Panc1 (cell line): ENCODE measurements around the gene TOR1AIP2. TPM values are rescaled to one million over a fixed set of nuclear protein-coding genes. Genes with fewer than 3 reads are reported as not detected.

Experiments used
- ATAC-seq: fragments of 200-7000 bp; cut with Tn5 transposase; 2 replicates; pipeline ENCODE4 v1.9.1; 2020; ENCODE audit warnings: mild to moderate bottlenecking, moderate library complexity
- BruUV-seq: library from RNA; stranded (reverse); fragments of 400-500 nt; replicated peaks from 2 replicates; lab custom pipeline; 2021; lab: Mats Ljungman, UMichigan
- CTCF ChIA-PET: fragments of 300-600 bp; sonication (Branson Sonifier 250); formaldehyde crosslinking; loops from one replicate; lab custom pipeline; 2022; ENCODE audit warnings: antibody characterized with exemption; lab: Charles Lee
- POLR2A ChIA-PET: fragments of 300-600 bp; sonication (Branson Sonifier 250); formaldehyde crosslinking; loops from one replicate; lab custom pipeline; 2022; ENCODE audit warnings: antibody characterized with exemption; lab: Charles Lee
- DNase-seq: peaks from one replicate; pipeline ENCODE4 v3.0.0-alpha.2; 2010; ENCODE audit warnings: low read depth, low spot score
- H3K27ac ChIP-seq: 2 replicates; pipeline ENCODE4 v1.5.1; 2011; ENCODE audit warnings: mild to moderate bottlenecking, low read length, inconsistent platforms
- H3K27me3 ChIP-seq: fragments of 200-500 bp; sonication (Bioruptor generic); 2 replicates; pipeline ENCODE4 v1.6.0; 2014; ENCODE audit warnings: low read length, inconsistent platforms; ENCODE audit not compliant: control insufficient read depth, insufficient read depth
- H3K36me3 ChIP-seq: fragments of 200-500 bp; sonication (Bioruptor generic); 2 replicates; pipeline ENCODE4 v1.5.1; 2014; ENCODE audit warnings: inconsistent platforms, mild to moderate bottlenecking, low read length, moderate library complexity; ENCODE audit not compliant: control insufficient read depth, insufficient read depth
- H3K4me1 ChIP-seq: 2 replicates; pipeline ENCODE4 v1.5.1; 2011; ENCODE audit warnings: inconsistent platforms, mild to moderate bottlenecking, low read length, moderate library complexity; ENCODE audit not compliant: control insufficient read depth, insufficient read depth
- H3K4me3 ChIP-seq, 2 experiments: 2 replicates each; pipeline ENCODE4 v1.5.1; 2011 to 2012; ENCODE audit warnings: low read depth in 2 of 2, low read length in 2 of 2, mild to moderate bottlenecking in 2 of 2, inconsistent platforms in 1 of 2, moderate library complexity in 1 of 2
- H3K9me3 ChIP-seq: fragments of 200-500 bp; sonication (Bioruptor generic); 2 replicates; pipeline ENCODE4 v1.5.1; 2014; ENCODE audit warnings: low read depth, mild to moderate bottlenecking, inconsistent platforms, low read length, moderate library complexity; ENCODE audit not compliant: control insufficient read depth, insufficient read depth
- POLR2AphosphoS5 ChIP-seq: IDR thresholded peaks from 2 replicates; pipeline ENCODE4 v1.6.1; 2012; ENCODE audit warnings: mild to moderate bottlenecking, low read depth, low read length, moderate library complexity
- TCF7L2 ChIP-seq: IDR thresholded peaks from 2 replicates; pipeline ENCODE4 v1.6.1; 2011; ENCODE audit warnings: mild to moderate bottlenecking, low read depth, low read length, inconsistent platforms
- in situ Hi-C: cut with HindIII; loops from 2 replicates; pipeline ENCODE4 v1.10.0; 2016; ENCODE audit warnings: low sequenced_read_pairs, low pct_unique_long_range_greater_than_20kb
- intact Hi-C: fragments of 100-400 bp; cut with micrococcal nuclease; formaldehyde crosslinking; loops from one replicate; pipeline ENCODE4 v1.10.0; 2022; ENCODE audit not compliant: unreplicated experiment
- total RNA-seq: library from RNA; stranded (reverse); gene quantifications from one replicate; pipeline ENCODE4 v1.2.1, GENCODE V29; 2021; ENCODE audit not compliant: unreplicated experiment
- TF ChIP-seq, protein P1 (sequence below): fragments of 450-650 bp; IDR thresholded peaks from 2 replicates; pipeline ENCODE4 v1.5.1; 2017; ENCODE audit warnings: mild to moderate bottlenecking
- TF ChIP-seq, protein P2 (sequence below), 2 experiments: IDR thresholded peaks; 2 replicates each; pipeline ENCODE4 v1.6.1; 2011 to 2012; ENCODE audit warnings: low read depth in 2 of 2, control low read depth in 1 of 2, low read length in 1 of 2, mild to moderate bottlenecking in 1 of 2, moderate library complexity in 1 of 2; ENCODE audit not compliant: insufficient read depth in 1 of 2

Gene TOR1AIP2
- total RNA-seq, 1 experiment from 2014 or later = 94.9 TPM

DNA sequence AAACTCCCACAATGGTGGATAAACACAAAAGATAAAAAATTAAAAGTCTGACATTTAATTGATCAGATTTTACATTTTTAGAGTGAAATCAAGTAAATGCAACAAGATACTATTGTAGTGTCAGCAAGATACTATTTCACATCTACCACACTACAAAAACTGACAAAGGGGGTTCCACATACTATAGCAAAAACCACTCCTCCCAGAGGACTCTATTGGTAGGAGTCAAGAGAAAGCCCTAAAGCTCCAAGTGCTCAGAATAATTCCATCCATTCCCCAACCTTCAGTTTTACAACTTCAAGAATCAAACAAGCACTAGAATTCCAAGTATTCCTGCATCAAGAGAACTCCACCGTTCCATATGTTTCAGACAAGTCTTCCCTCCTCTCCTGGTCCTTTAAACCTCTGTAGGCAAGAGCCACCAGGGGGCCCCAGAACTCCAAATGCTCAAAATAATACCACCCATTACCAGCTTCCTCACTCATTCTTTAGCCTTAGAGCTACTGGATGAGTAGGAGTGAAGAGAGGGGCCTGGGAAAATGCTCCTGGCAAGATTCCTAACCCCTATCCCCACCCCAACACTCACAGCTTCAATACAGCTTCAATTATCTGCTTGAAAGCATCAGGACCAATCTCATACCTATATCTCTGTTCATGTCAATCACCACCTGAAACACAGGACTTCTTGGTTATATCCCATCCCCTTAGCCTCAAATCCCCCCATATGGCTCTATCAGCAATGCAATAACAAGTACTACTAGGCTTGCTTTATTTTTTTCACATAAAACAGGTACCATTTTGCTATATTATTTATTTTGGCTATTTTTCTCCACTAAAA lies 9.9 kb downstream of the TOR1AIP2 start:
- Histone ChIP-seq H3K4me3 (no peak overlapping the region), H3K27ac (no peak overlapping the region), H3K36me3 (peaks cover 31% of the 10 kb centered on the region), H3K27me3 (no peaks in the 10 kb centered on the region), H3K9me3 (no peaks in the 10 kb centered on the region), H3K4me1 (no peaks in the 10 kb centered on the region)
- ChIA-PET CTCF (no interaction called here), POLR2A (no interaction called here)
- TF ChIP-seq POLR2AphosphoS5 = no peak
- TF ChIP-seq, protein P1, sequence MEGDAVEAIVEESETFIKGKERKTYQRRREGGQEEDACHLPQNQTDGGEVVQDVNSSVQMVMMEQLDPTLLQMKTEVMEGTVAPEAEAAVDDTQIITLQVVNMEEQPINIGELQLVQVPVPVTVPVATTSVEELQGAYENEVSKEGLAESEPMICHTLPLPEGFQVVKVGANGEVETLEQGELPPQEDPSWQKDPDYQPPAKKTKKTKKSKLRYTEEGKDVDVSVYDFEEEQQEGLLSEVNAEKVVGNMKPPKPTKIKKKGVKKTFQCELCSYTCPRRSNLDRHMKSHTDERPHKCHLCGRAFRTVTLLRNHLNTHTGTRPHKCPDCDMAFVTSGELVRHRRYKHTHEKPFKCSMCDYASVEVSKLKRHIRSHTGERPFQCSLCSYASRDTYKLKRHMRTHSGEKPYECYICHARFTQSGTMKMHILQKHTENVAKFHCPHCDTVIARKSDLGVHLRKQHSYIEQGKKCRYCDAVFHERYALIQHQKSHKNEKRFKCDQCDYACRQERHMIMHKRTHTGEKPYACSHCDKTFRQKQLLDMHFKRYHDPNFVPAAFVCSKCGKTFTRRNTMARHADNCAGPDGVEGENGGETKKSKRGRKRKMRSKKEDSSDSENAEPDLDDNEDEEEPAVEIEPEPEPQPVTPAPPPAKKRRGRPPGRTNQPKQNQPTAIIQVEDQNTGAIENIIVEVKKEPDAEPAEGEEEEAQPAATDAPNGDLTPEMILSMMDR = peak; percentile 86
- TF ChIP-seq TCF7L2 = no peak
- no TSS peak for BruUV-seq
- ATAC-seq = peak; percentile 95
- DNase-seq = no peak
- intact Hi-C loops (no loop called here), in situ Hi-C loops (no loop called here)

DNA sequence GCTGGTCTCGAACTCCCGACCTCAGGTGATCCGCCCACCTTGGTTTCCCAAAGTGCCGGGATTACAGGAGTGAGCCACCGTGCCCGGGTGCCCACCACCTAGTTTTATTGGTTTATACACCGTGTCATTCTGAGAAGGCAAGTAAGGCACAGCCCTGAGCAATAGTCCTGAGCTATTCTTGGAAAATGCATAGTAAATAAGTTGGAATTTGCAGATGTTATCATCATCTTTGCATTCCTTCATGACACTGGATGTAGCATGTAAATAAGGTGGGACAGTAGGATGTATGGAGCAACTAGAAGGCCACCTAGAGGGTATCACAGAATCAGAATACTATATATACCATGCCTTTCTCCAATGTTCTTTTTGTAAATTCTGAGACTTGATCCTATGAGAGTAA lies 11.0 kb downstream of the TOR1AIP2 start:
- POLR2A ChIA-PET = no interaction called here
- intact Hi-C loops (no loop called here), in situ Hi-C loops (no loop called here)
- BruUV-seq = no TSS peak
- Histone ChIP-seq H3K27ac (no peak overlapping the region), H3K27me3 (no peaks in the 10 kb centered on the region), H3K4me3 (no peak overlapping the region), H3K36me3 (peaks cover 25% of the 10 kb centered on the region), H3K4me1 (no peaks in the 10 kb centered on the region), H3K9me3 (no peaks in the 10 kb centered on the region)
- no peak for TF ChIP-seq POLR2AphosphoS5
- TF ChIP-seq, protein P2, sequence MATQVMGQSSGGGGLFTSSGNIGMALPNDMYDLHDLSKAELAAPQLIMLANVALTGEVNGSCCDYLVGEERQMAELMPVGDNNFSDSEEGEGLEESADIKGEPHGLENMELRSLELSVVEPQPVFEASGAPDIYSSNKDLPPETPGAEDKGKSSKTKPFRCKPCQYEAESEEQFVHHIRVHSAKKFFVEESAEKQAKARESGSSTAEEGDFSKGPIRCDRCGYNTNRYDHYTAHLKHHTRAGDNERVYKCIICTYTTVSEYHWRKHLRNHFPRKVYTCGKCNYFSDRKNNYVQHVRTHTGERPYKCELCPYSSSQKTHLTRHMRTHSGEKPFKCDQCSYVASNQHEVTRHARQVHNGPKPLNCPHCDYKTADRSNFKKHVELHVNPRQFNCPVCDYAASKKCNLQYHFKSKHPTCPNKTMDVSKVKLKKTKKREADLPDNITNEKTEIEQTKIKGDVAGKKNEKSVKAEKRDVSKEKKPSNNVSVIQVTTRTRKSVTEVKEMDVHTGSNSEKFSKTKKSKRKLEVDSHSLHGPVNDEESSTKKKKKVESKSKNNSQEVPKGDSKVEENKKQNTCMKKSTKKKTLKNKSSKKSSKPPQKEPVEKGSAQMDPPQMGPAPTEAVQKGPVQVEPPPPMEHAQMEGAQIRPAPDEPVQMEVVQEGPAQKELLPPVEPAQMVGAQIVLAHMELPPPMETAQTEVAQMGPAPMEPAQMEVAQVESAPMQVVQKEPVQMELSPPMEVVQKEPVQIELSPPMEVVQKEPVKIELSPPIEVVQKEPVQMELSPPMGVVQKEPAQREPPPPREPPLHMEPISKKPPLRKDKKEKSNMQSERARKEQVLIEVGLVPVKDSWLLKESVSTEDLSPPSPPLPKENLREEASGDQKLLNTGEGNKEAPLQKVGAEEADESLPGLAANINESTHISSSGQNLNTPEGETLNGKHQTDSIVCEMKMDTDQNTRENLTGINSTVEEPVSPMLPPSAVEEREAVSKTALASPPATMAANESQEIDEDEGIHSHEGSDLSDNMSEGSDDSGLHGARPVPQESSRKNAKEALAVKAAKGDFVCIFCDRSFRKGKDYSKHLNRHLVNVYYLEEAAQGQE (IDR thresholded peaks at IDR 0.05; ENCODE audit: insufficient read depth in 1 of 2, low read depth in 2 of 2, low read length in 1 of 2) = no peak
- TF ChIP-seq TCF7L2 = no peak
- TF ChIP-seq, protein P1 = no peak
- ATAC-seq (no peak), DNase-seq (no peak)
- CTCF ChIA-PET = no interaction called here
